ENCODE results near the gene CEP63.

CEP63 gene

DNA sequence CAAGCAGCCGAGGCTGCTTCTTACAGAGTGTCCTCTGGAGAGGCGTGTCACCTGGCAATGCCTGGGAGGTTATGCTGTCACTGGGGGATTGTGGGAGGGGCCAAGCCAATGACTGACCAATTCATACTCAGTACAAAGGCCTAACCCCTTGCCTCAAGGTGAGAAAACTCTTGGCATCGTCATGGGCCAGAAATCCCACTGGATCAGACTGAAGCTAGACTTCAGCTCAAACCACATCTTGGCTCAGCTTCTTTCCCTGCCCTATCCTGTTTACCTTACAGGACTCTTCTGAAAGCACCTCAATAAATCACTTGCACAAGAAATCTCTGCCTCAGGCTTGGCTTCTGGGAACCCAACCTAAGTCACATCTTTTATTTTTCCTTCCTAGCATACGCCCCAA lies 9.6 kb upstream of the CEP63 start:
- TF ChIP-seq MYC (IDR thresholded peaks at IDR 0.05; ENCODE audit: low read depth, low read length) (no peak), POLR2A (IDR thresholded peaks at IDR 0.05; ENCODE audit: extremely low read depth, insufficient read length) (no peak)
- no peak overlapping the region for H3K4me3 ChIP-seq (ENCODE audit: low read depth, low read length)
- DNase-seq (ENCODE audit: low read depth): no peak

DNA sequence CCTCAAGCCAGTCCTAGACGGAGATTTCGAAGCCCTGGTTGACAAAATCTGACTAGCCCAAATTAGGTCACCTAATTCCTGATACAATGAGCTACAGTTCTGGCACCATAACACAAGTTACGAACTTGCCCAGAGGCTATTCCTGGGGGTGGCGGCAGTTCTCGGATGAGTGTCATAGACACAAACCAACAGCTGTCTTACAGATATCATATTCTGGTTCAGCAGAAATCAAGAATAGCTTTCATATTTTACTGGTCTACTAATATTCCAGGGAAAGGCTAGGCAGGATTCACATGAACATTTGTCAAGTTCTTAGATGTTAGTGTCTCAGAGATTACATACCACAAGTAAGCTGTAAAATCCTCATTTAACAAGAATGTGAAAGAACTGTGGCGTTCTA lies 8.9 kb upstream of the CEP63 start:
- no peak overlapping the region for H3K4me3 ChIP-seq (ENCODE audit: low read depth, low read length)
- no peak for DNase-seq (ENCODE audit: low read depth)
- TF ChIP-seq MYC (IDR thresholded peaks at IDR 0.05; ENCODE audit: low read depth, low read length): no peak
- TF ChIP-seq POLR2A (IDR thresholded peaks at IDR 0.05; ENCODE audit: extremely low read depth, insufficient read length): no peak
- TF ChIP-seq MAX (IDR thresholded peaks at IDR 0.05; ENCODE audit: low read depth, low read length): no peak
- TF ChIP-seq, protein P1, sequence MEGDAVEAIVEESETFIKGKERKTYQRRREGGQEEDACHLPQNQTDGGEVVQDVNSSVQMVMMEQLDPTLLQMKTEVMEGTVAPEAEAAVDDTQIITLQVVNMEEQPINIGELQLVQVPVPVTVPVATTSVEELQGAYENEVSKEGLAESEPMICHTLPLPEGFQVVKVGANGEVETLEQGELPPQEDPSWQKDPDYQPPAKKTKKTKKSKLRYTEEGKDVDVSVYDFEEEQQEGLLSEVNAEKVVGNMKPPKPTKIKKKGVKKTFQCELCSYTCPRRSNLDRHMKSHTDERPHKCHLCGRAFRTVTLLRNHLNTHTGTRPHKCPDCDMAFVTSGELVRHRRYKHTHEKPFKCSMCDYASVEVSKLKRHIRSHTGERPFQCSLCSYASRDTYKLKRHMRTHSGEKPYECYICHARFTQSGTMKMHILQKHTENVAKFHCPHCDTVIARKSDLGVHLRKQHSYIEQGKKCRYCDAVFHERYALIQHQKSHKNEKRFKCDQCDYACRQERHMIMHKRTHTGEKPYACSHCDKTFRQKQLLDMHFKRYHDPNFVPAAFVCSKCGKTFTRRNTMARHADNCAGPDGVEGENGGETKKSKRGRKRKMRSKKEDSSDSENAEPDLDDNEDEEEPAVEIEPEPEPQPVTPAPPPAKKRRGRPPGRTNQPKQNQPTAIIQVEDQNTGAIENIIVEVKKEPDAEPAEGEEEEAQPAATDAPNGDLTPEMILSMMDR (IDR thresholded peaks at IDR 0.05; ENCODE audit: low read depth, low read length): no peak

GRCh38 chr3:134477938-134478337 lies 7.9 kb upstream of the CEP63 start:
- no peak overlapping the region for H3K4me3 ChIP-seq (ENCODE audit: low read depth, low read length)
- DNase-seq (ENCODE audit: low read depth): no peak
- TF ChIP-seq POLR2A (IDR thresholded peaks at IDR 0.05; ENCODE audit: extremely low read depth, insufficient read length) (no peak), MYC (IDR thresholded peaks at IDR 0.05; ENCODE audit: low read depth, low read length) (no peak), MAX (IDR thresholded peaks at IDR 0.05; ENCODE audit: low read depth, low read length) (no peak)
- TF ChIP-seq, protein P1 (IDR thresholded peaks at IDR 0.05; ENCODE audit: low read depth, low read length): no peak

DNA sequence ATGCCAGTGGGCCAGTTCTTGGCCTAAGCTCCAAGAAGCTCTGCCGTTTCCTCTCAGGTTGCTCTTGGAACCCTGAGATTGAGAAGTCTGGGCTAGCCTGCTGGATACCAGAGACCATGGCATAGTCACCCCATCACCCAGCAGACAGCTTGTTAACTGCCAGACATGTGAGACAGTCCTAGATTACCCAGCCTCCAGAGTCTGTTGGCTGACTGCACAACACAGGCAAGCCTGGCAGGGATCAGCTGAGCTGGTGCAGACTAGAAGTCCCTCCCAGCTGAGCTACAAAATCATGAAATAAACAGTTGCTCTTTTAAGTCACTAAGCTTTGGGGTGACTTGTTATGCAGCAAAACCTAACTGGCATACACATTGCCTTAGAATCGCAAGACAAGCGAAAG lies 5.3 kb upstream of the CEP63 start:
- no peak for DNase-seq (ENCODE audit: low read depth)
- TF ChIP-seq POLR2A (IDR thresholded peaks at IDR 0.05; ENCODE audit: extremely low read depth, insufficient read length) (no peak), MAX (IDR thresholded peaks at IDR 0.05; ENCODE audit: low read depth, low read length) (no peak), MYC (IDR thresholded peaks at IDR 0.05; ENCODE audit: low read depth, low read length) (no peak)
- TF ChIP-seq, protein P1 (IDR thresholded peaks at IDR 0.05; ENCODE audit: low read depth, low read length): no peak
- H3K4me3 ChIP-seq (ENCODE audit: low read depth, low read length): no peak overlapping the region

DNA sequence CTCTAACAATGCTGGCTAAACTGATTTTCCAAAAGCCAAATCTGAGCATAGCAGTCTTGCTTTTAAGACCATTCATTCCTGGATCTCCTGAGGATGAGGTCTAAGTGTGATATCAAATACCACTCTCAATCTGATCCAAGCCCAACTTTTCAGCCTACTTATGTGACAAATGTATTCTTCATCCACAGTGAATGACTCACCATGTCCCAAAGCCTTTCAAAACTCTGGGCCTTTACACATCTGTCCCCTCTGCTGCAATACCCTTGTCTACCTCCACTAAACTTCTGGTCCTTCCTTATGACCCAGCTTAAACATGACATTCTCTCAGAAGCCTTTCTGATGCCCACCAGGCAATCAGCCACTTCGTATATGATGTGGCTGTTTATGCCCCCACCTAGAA lies 4.7 kb upstream of the CEP63 start:
- TF ChIP-seq MYC (IDR thresholded peaks at IDR 0.05; ENCODE audit: low read depth, low read length) (no peak), MAX (IDR thresholded peaks at IDR 0.05; ENCODE audit: low read depth, low read length) (no peak), POLR2A (IDR thresholded peaks at IDR 0.05; ENCODE audit: extremely low read depth, insufficient read length) (no peak)
- TF ChIP-seq, protein P1 (IDR thresholded peaks at IDR 0.05; ENCODE audit: low read depth, low read length): no peak
- no peak overlapping the region for H3K4me3 ChIP-seq (ENCODE audit: low read depth, low read length)
- no peak for DNase-seq (ENCODE audit: low read depth)

GRCh38 chr3:134482622-134483021 lies 3.2 kb upstream of the CEP63 start:
- no peak for DNase-seq (ENCODE audit: low read depth)
- H3K4me3 ChIP-seq (ENCODE audit: low read depth, low read length): no peak overlapping the region
- TF ChIP-seq MYC (IDR thresholded peaks at IDR 0.05; ENCODE audit: low read depth, low read length): no peak
- TF ChIP-seq MAX (IDR thresholded peaks at IDR 0.05; ENCODE audit: low read depth, low read length): no peak
- no peak for TF ChIP-seq POLR2A (IDR thresholded peaks at IDR 0.05; ENCODE audit: extremely low read depth, insufficient read length)
- TF ChIP-seq, protein P1 (IDR thresholded peaks at IDR 0.05; ENCODE audit: low read depth, low read length): no peak

All from NB4 (cell line).